H1 (cell line): ENCODE data around the gene ATE1. TPM values are rescaled to one million over a fixed set of nuclear protein-coding genes. Genes with fewer than 3 reads are reported as not detected.

Source experiments
- CTCF ChIA-PET: fragments of 300-600 bp; sonication (Branson Sonifier 250); formaldehyde crosslinking; loops from one replicate; lab custom pipeline; 2021; ENCODE audit not compliant: partially characterized antibody; lab: Charles Lee
- POLR2A ChIA-PET: fragments of 300-600 bp; sonication (Branson Sonifier 250); formaldehyde crosslinking; loops from one replicate; lab custom pipeline; 2021; ENCODE audit warnings: inconsistent platforms; ENCODE audit not compliant: partially characterized antibody; lab: Charles Lee
- DNase-seq, 2 experiments: peaks; one replicate each; pipeline versions ENCODE4 v3.0.0 to v3.0.0-alpha.2; 2010 to 2022; ENCODE audit warnings: low spot score in 2 of 2, low read depth in 1 of 2, mixed read lengths in 1 of 2
- FAIRE-seq: peaks from 2 replicates; lab custom pipeline; 2011; peaks lifted over from hg19 to GRCh38; lab: Jason Lieb, UNC
- H2AFZ ChIP-seq: 2 replicates; pipeline ENCODE4 v1.8.1; 2012; ENCODE audit warnings: low read length, inconsistent platforms
- H2AK5ac ChIP-seq: 2 replicates; pipeline ENCODE4 v1.6.1; 2013; ENCODE audit warnings: low read depth, low read length
- H2BK120ac ChIP-seq: replicated peaks from 2 replicates; pipeline ENCODE3; 2013; ENCODE audit warnings: low read depth, low read length, inconsistent platforms
- H2BK12ac ChIP-seq: 2 replicates; pipeline ENCODE4 v1.6.1; 2013; ENCODE audit warnings: low read depth, low read length
- H2BK15ac ChIP-seq: 2 replicates; pipeline ENCODE4 v1.6.1; 2013; ENCODE audit warnings: low read length
- H2BK20ac ChIP-seq: 2 replicates; pipeline ENCODE4 v1.6.1; 2013; ENCODE audit warnings: low read length
- H2BK5ac ChIP-seq: 2 replicates; pipeline ENCODE4 v1.6.1; 2013; ENCODE audit warnings: low read depth, low read length
- H3K14ac ChIP-seq: 2 replicates; pipeline ENCODE4 v1.6.1; 2013; ENCODE audit warnings: inconsistent platforms; ENCODE audit not compliant: insufficient read length
- H3K18ac ChIP-seq: 2 replicates; pipeline ENCODE4 v1.6.1; 2013; ENCODE audit warnings: low read length; ENCODE audit errors: extremely low read depth
- H3K23ac ChIP-seq: 2 replicates; pipeline ENCODE4 v1.6.1; 2013; ENCODE audit warnings: inconsistent platforms; ENCODE audit not compliant: insufficient read length
- H3K23me2 ChIP-seq: 2 replicates; pipeline ENCODE4 v1.6.1; 2013; ENCODE audit warnings: low read depth, low read length
- H3K27ac ChIP-seq: 2 replicates; pipeline ENCODE4 v1.6.1; 2011; ENCODE audit warnings: low read depth, low read length, inconsistent platforms
- H3K27me3 ChIP-seq, 4 experiments: replicated peaks in 1 of 4; 1 replicate in 1 of 4; 2 replicates in 3 of 4; pipeline versions ENCODE4 v1.6.1 to v1.8.1; 2011 to 2013; ENCODE audit warnings: low read length in 3 of 4, mild to moderate bottlenecking in 3 of 4, inconsistent platforms in 2 of 4, mixed read lengths in 2 of 4, moderate library complexity in 1 of 4; ENCODE audit not compliant: control insufficient read depth in 3 of 4, insufficient read depth in 3 of 4; ENCODE audit errors: extremely low read depth in 1 of 4
- H3K36me3 ChIP-seq, 4 experiments: 2 replicates each; pipeline versions ENCODE4 v1.6.1 to v1.8.1; 2011 to 2013; ENCODE audit warnings: mild to moderate bottlenecking in 4 of 4, low read length in 3 of 4, moderate library complexity in 2 of 4, control low read depth in 1 of 4, inconsistent platforms in 1 of 4; ENCODE audit not compliant: insufficient read depth in 4 of 4, control insufficient read depth in 2 of 4
- H3K4ac ChIP-seq: replicated peaks from 2 replicates; pipeline ENCODE3; 2013; ENCODE audit warnings: low read length, low read depth, mixed read lengths, inconsistent platforms; ENCODE audit not compliant: insufficient read length
- H3K4me1 ChIP-seq, 4 experiments: replicated peaks in 1 of 4; 1 replicate in 1 of 4; 2 replicates in 3 of 4; pipeline versions ENCODE4 v1.6.1 to v1.8.1; 2011 to 2013; ENCODE audit warnings: low read length in 3 of 4, inconsistent platforms in 2 of 4, mixed read lengths in 1 of 4; ENCODE audit not compliant: insufficient read depth in 4 of 4, control insufficient read depth in 3 of 4
- H3K4me2 ChIP-seq, 2 experiments: 2 replicates each; pipeline versions ENCODE4 v1.6.1 to v1.8.1; 2011 to 2013; ENCODE audit warnings: low read depth in 2 of 2, low read length in 2 of 2, control low read depth in 1 of 2, inconsistent platforms in 1 of 2, mild to moderate bottlenecking in 1 of 2; ENCODE audit not compliant: insufficient read depth in 1 of 2
- H3K4me3 ChIP-seq, 4 experiments: fragments of 200-600, 300-600 bp in 1 of 4; sonication (generic), shearing (Covaris generic), sonication (Bioruptor Twin) in 1 of 4; 2 replicates each; pipeline versions ENCODE4 v1.5.1 to v1.8.1; 2011 to 2016; ENCODE audit warnings: low read length in 4 of 4, low read depth in 3 of 4, control low read depth in 2 of 4, inconsistent platforms in 2 of 4, mild to moderate bottlenecking in 2 of 4, mixed read lengths in 1 of 4, moderate library complexity in 1 of 4; ENCODE audit not compliant: insufficient read depth in 2 of 4; ENCODE audit errors: extremely low read depth in 1 of 4
- H3K56ac ChIP-seq: replicated peaks from 2 replicates; pipeline ENCODE3; 2013; ENCODE audit warnings: low read depth, mild to moderate bottlenecking, mixed read lengths, low read length, inconsistent platforms; ENCODE audit not compliant: insufficient read length
- H3K79me1 ChIP-seq: 2 replicates; pipeline ENCODE4 v1.6.1; 2013; ENCODE audit warnings: low read depth, low read length, control low read depth
- H3K79me2 ChIP-seq, 2 experiments: 2 replicates each; pipeline versions ENCODE4 v1.6.1 to v1.8.1; 2012 to 2013; ENCODE audit warnings: low read length in 2 of 2, mild to moderate bottlenecking in 2 of 2, inconsistent platforms in 1 of 2; ENCODE audit not compliant: insufficient read depth in 2 of 2, control insufficient read depth in 1 of 2
- H3K9ac ChIP-seq, 4 experiments: replicated peaks in 1 of 4; 1 replicate in 1 of 4; 2 replicates in 3 of 4; pipeline versions ENCODE4 v1.6.1 to v1.8.1; 2011 to 2013; ENCODE audit warnings: low read depth in 3 of 4, low read length in 3 of 4, control low read depth in 2 of 4, mild to moderate bottlenecking in 2 of 4, moderate library complexity in 2 of 4, inconsistent platforms in 1 of 4; ENCODE audit errors: extremely low read depth in 1 of 4
- H3K9me3 ChIP-seq, 2 experiments: 2 replicates each; pipeline versions ENCODE4 v1.6.1 to v1.8.1; 2012 to 2013; ENCODE audit warnings: mild to moderate bottlenecking in 2 of 2, moderate library complexity in 2 of 2, control low read depth in 1 of 2, inconsistent platforms in 1 of 2, low read depth in 1 of 2, low read length in 1 of 2, mixed read lengths in 1 of 2; ENCODE audit not compliant: insufficient read depth in 2 of 2
- H4K20me1 ChIP-seq, 2 experiments: replicated peaks in 1 of 2; 2 replicates each; pipeline versions ENCODE3 to v1.8.1; 2011 to 2013; ENCODE audit warnings: inconsistent platforms in 2 of 2, low read length in 2 of 2, mild to moderate bottlenecking in 1 of 2; ENCODE audit not compliant: insufficient read depth in 2 of 2, control insufficient read depth in 1 of 2
- H4K5ac ChIP-seq: 2 replicates; pipeline ENCODE4 v1.6.1; 2013; ENCODE audit warnings: low read length, low read depth, mixed read lengths, inconsistent platforms; ENCODE audit not compliant: insufficient read length
- H4K8ac ChIP-seq: 2 replicates; pipeline ENCODE4 v1.8.0; 2013; ENCODE audit warnings: mild to moderate bottlenecking, moderate library complexity, low read length, inconsistent platforms; ENCODE audit not compliant: insufficient read depth; ENCODE audit errors: extremely low read depth
- H4K91ac ChIP-seq: replicated peaks from 2 replicates; pipeline ENCODE3; 2013; ENCODE audit warnings: low read length, mixed read lengths, inconsistent platforms; ENCODE audit not compliant: insufficient read length
- CREB1 ChIP-seq: IDR thresholded peaks from 2 replicates; pipeline ENCODE4 v1.6.1; 2012; ENCODE audit warnings: inconsistent platforms
- JUN ChIP-seq: IDR thresholded peaks from 2 replicates; pipeline ENCODE4 v1.6.1; 2011; ENCODE audit warnings: low read depth, mild to moderate bottlenecking, improper control_type of control experiment, low read length
- POLR2A ChIP-seq, 2 experiments: IDR thresholded peaks; 1 replicate in 1 of 2; 2 replicates in 1 of 2; pipeline ENCODE4 v1.6.1; 2011; ENCODE audit warnings: low read depth in 2 of 2, low read length in 2 of 2, mild to moderate bottlenecking in 2 of 2; ENCODE audit errors: control extremely low read depth in 1 of 2
- SAP30 ChIP-seq: fragments of 300-600 bp; sonication (generic); IDR thresholded peaks from 2 replicates; pipeline ENCODE4 v1.7.1; 2012; ENCODE audit warnings: low read length, moderate library complexity, mild to moderate bottlenecking, inconsistent platforms; ENCODE audit not compliant: insufficient read depth, insufficient replicate concordance
- SIN3A ChIP-seq, 2 experiments: IDR thresholded peaks in 1 of 2; conservative IDR thresholded peaks in 1 of 2; 2 replicates each; pipeline ENCODE4 v1.6.1; 2011 to 2012; ENCODE audit warnings: low read length in 2 of 2, improper control_type of control experiment in 1 of 2, low read depth in 1 of 2, mild to moderate bottlenecking in 1 of 2
- WGBS, 2 experiments: shearing (Covaris generic) in 1 of 2; methylation state at CpG; one replicate each; pipeline versions ENCODE4 v1.1.6 to v1.1.7; 2013 to 2015; ENCODE audit warnings: low lambda C conversion rate in 2 of 2, mixed read lengths in 2 of 2, inconsistent platforms in 1 of 2, low coverage in 1 of 2, missing lambda C conversion rate in 1 of 2; ENCODE audit not compliant: insufficient replicate concordance in 2 of 2, insufficient coverage in 1 of 2, insufficient read length in 1 of 2; ENCODE audit errors: extremely low coverage in 1 of 2, missing lambda C conversion rate in 1 of 2; 5-methylcytosine and 5-hydroxymethylcytosine counted together
- polyA plus RNA-seq, 7 experiments: library from polyadenylated mRNA; depleted of rRNA in 3 of 7; stranded (reverse) in 5 of 7; unstranded in 2 of 7; fragments of >200 nt in 5 of 7; fragments of 200-250 nt in 2 of 7; gene quantifications; 1 replicate in 5 of 7; 2 replicates in 1 of 7; 4 replicates in 1 of 7; pipeline versions ENCODE4 v1.2.1 to v1.2.3, GENCODE V29; 2011 to 2013; ENCODE audit warnings: missing spikeins in 2 of 7, mixed read lengths in 2 of 7
- total RNA-seq: library from RNA; stranded (reverse); fragmentation: NEBNext Ultra II Directional; extraction: Animal tissue kit (Norgen Biotek cat#: 25700); gene quantifications from 2 replicates; pipeline ENCODE4 v1.2.1, GENCODE V29; 2021
- TF ChIP-seq, protein P1 (sequence below): IDR thresholded peaks from 2 replicates; pipeline ENCODE4 v1.6.1; 2012; ENCODE audit warnings: low read length, inconsistent platforms
- TF ChIP-seq, protein P2 (sequence below): IDR thresholded peaks from 2 replicates; pipeline ENCODE4 v1.6.1; 2011; ENCODE audit warnings: low read length, improper control_type of control experiment
- TF ChIP-seq, protein P3 (sequence below): IDR thresholded peaks from 2 replicates; pipeline ENCODE4 v1.6.1; 2012; ENCODE audit warnings: inconsistent platforms

Gene ATE1
- total and polyA plus RNA-seq, 2 of the 8 experiments (the other 6 are each of a cell fraction or from before 2014, with no cell fraction given): 8.8 to 26.9 TPM

DNA sequence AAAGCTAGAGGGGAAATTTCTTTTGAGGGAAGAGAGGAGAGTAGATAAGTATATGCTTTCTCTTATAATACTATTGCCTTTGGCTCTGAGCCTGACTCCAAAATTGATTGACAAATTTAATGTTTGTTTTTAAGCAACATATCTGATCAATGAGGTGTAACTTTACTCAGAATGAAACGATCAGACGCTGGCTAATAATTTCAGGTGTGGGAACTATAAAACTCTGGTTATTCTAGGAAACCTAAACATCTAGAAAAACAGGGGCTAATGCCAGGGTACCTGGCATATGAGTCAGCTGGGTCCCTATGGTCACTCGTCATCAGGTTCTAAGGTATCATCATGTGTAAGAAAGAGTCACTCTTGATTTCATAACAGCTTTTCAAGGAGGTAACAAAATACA, 139.7 kb downstream of the ATE1 start:
- Histone ChIP-seq H3K36me3 (no peaks in the 10 kb centered on the region), H3K79me1 (no peaks in the 10 kb centered on the region), H2BK120ac (no peak overlapping the region), H3K27me3 (no peaks in the 10 kb centered on the region)
- TF ChIP-seq, protein P1, sequence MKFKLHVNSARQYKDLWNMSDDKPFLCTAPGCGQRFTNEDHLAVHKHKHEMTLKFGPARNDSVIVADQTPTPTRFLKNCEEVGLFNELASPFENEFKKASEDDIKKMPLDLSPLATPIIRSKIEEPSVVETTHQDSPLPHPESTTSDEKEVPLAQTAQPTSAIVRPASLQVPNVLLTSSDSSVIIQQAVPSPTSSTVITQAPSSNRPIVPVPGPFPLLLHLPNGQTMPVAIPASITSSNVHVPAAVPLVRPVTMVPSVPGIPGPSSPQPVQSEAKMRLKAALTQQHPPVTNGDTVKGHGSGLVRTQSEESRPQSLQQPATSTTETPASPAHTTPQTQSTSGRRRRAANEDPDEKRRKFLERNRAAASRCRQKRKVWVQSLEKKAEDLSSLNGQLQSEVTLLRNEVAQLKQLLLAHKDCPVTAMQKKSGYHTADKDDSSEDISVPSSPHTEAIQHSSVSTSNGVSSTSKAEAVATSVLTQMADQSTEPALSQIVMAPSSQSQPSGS: no peak
- TF ChIP-seq POLR2A (IDR thresholded peaks at IDR 0.05; ENCODE audit: control extremely low read depth in 1 of 2, low read depth in 2 of 2, low read length in 2 of 2) (no peak), JUN (no peak), SAP30 (no peak), CREB1 (no peak), SIN3A (conservative IDR thresholded peaks at IDR 0.05 in 1 of 2, IDR thresholded peaks at IDR 0.05 in 1 of 2; ENCODE audit: low read depth in 1 of 2, low read length in 2 of 2) (no peak)
- TF ChIP-seq, protein P2, sequence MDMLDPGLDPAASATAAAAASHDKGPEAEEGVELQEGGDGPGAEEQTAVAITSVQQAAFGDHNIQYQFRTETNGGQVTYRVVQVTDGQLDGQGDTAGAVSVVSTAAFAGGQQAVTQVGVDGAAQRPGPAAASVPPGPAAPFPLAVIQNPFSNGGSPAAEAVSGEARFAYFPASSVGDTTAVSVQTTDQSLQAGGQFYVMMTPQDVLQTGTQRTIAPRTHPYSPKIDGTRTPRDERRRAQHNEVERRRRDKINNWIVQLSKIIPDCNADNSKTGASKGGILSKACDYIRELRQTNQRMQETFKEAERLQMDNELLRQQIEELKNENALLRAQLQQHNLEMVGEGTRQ: no peak
- TF ChIP-seq, protein P3, sequence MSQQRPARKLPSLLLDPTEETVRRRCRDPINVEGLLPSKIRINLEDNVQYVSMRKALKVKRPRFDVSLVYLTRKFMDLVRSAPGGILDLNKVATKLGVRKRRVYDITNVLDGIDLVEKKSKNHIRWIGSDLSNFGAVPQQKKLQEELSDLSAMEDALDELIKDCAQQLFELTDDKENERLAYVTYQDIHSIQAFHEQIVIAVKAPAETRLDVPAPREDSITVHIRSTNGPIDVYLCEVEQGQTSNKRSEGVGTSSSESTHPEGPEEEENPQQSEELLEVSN: no peak
- TF ChIP-seq, all 59 proteins: peak for 0
- no peak overlapping the region for H2BK20ac ChIP-seq
- DNase-seq (no peak), FAIRE-seq (no peak)
- no peak overlapping the region for H3K18ac ChIP-seq
- H3K4me3 ChIP-seq: no peak overlapping the region
- no peak overlapping the region for H4K91ac ChIP-seq
- no peaks in the 10 kb centered on the region for H3K79me2 ChIP-seq
- ChIA-PET CTCF (interaction anchor here (0.9 kb wide), 1 partner anchor 25 kb away, joined by 3 read pairs; no protein-coding TSS in a partner anchor), POLR2A (no interaction called here)
- H3K27ac ChIP-seq: no peak overlapping the region
- H2AFZ ChIP-seq: no peak overlapping the region
- H4K20me1 ChIP-seq: no peaks in the 10 kb centered on the region
- no peaks in the 10 kb centered on the region for H3K23me2 ChIP-seq
- no peak overlapping the region for H3K9ac ChIP-seq
- H2BK12ac ChIP-seq: no peak overlapping the region
- no peak overlapping the region for H3K4me2 ChIP-seq
- no peaks in the 10 kb centered on the region for H3K9me3 ChIP-seq
- no peaks in the 10 kb centered on the region for H3K4me1 ChIP-seq
- no peak overlapping the region for H2BK15ac ChIP-seq
- no peak overlapping the region for H3K14ac ChIP-seq
- WGBS, 2 experiments: 84% methylated on average over 3 of the region's 3 CpGs; no CpG with 5 or more reads in 1 of the 2 experiments
- no peak overlapping the region for H3K23ac ChIP-seq
- no peak overlapping the region for H4K5ac ChIP-seq
- no peak overlapping the region for H2AK5ac ChIP-seq
- H3K4ac ChIP-seq: no peak overlapping the region
- no peak overlapping the region for H3K56ac ChIP-seq
- no peak overlapping the region for H4K8ac ChIP-seq
- H2BK5ac ChIP-seq: no peak overlapping the region
